GM12865 (cell line): ENCODE results near the gene PRDM16.

Experiments
- DNase-seq: peaks from one replicate; pipeline ENCODE4 v3.0.0; 2010; ENCODE audit warnings: low read depth
- H3K4me3 ChIP-seq: 2 replicates; pipeline ENCODE4 v1.5.1; 2011; ENCODE audit warnings: mild to moderate bottlenecking, low read depth, low read length, control low read depth
- CTCF ChIP-seq: IDR thresholded peaks from 2 replicates; pipeline ENCODE4 v1.5.1; 2011; ENCODE audit warnings: low read length, control low read depth, low read depth, inconsistent platforms; ENCODE audit not compliant: insufficient read depth; ENCODE audit errors: missing control alignments

The PRDM16 gene

GRCh38 chr1:3426956-3427535 lies 358.0 kb downstream of the PRDM16 start:
- no peak for TF ChIP-seq CTCF
- DNase-seq: no peak
- no peak overlapping the region for H3K4me3 ChIP-seq

GRCh38 chr1:3427711-3428704 lies 359.0 kb downstream of the PRDM16 start:
- no peak for TF ChIP-seq CTCF
- DNase-seq: no peak
- H3K4me3 ChIP-seq: no peak overlapping the region

- no peak for TF ChIP-seq CTCF
- H3K4me3 ChIP-seq: no peak overlapping the region
- DNase-seq: no peak
Observed at GRCh38 chr1:3428899-3429298, 359.9 kb downstream of the PRDM16 start.

GRCh38 chr1:3429320-3429719 lies 360.3 kb downstream of the PRDM16 start:
- no peak for TF ChIP-seq CTCF
- H3K4me3 ChIP-seq: no peak overlapping the region
- DNase-seq: no peak

- TF ChIP-seq CTCF: no peak
- no peak for DNase-seq
- H3K4me3 ChIP-seq: no peak overlapping the region
Observed at GRCh38 chr1:3429766-3430165, 360.8 kb downstream of the PRDM16 start.

GRCh38 chr1:3430406-3430805 lies 361.4 kb downstream of the PRDM16 start:
- TF ChIP-seq CTCF: no peak
- DNase-seq: no peak

More at GRCh38 chr1:3430406-3430805, 361.4 kb downstream of the PRDM16 start:
- H3K4me3 ChIP-seq: no peak overlapping the region
